ENCODE measurements around the gene C12orf76.
"Not testable (repeated sequence)": the region's sequence is repeated elsewhere in the genome, so short reads cannot be mapped to it uniquely, and the experiment has no call there.

C12orf76 gene

DNA sequence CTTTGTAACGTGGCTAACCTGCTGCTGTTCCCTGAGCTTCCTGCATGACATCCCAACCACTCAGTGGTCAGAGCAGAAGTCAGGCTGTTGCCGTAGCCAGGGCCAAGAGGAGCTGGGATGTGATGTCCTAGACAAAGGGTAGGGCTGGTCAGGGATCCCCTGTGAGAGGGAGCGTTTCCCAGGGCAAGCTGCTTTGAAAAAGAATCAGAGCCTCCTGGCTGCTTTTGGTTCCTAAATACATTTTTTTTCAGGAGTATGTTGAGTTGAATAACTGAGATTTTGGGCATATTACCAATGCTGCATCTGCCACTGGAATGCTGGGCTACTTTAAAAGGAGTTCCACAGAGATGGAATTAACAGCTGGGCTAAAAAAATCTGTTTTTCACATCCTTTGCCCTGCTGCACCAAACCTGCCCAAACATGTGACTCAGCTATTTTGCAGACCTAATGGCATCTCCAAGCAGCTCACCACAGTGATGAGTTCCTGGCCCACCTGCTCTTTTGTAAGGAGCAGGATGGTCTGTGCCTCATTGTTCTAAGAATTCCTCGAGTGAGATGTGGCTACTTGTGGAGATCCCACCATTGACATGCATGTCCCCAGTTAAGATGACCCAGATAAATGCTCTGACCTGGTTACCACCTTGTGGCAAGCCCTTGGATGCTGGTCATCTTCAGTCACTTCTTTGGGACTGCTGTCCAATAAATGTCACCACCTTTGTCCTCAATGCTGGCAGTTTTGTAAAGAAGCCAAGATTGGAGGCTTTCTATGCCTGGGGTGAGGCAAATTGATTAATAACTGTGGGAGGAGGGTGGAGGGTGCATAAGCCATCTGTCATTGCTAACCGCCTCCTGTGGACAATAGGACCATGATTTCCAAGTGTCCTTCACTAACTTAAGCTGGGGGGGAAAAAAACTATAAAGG is 25.0 kb downstream of the C12orf76 start:
- DNase-seq (ENCODE audit: low spot score) = peak; percentile 65

DNA sequence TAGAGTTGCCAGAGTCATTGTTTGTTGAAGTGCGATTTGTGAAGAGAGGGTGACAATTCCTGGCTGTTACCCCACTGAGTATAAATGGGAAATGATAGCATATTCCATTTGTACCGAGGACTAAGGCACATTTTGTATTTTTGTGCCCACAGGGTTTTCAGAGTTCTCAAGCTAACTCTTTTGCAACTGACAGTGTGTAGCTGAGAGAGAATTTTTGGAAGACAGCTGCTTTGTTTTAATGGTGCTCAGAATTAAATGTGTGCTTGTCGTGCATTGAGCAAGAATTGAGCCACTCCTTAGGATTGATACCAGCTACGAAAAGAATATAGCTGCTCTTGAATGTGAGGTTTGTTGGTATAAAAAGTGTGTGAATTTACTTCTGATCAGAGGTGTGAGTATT is 27.4 kb downstream of the C12orf76 start:
- DNase-seq (ENCODE audit: low spot score) = no peak

DNA sequence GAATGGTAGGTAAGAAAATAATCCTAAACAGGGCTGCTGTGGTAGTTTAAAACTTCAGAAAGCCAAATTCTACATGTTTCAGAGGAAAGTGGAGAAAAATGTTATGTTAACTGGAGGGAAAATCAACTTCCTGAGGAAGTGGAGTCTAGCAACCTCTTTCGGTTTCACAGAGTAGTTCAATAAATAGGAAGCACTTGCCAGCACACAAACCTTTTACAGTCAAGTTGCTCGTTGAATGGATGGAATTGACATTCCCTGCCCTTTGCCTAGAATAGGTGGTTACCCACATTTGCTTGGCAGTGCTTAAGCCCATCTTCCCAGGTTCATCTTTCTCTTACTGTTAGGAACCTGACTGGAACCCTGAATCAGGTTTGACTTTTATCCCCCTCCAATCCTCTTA is 33.2 kb downstream of the C12orf76 start:
- DNase-seq (ENCODE audit: low spot score) = no peak

DNA sequence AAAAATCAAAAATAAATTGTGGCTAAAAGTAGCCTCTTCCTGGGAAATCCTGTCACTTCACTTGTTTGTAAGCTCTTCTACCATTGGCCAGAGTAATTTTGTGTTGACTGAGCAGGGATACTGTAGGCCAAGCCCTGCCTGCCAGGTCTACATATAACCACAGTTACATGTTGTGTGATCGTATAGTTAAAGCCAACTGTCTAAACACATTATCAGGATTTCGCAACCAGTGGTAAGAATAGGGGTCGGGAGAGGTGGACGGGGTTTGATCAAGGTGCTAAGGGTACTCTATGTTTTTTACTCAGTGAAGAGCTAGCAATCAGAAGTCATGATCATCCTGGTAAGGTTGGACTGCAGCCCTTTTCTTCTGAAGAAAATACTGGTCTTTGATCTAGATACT is 35.7 kb downstream of the C12orf76 start:
- no peak for DNase-seq (ENCODE audit: low spot score)

DNA sequence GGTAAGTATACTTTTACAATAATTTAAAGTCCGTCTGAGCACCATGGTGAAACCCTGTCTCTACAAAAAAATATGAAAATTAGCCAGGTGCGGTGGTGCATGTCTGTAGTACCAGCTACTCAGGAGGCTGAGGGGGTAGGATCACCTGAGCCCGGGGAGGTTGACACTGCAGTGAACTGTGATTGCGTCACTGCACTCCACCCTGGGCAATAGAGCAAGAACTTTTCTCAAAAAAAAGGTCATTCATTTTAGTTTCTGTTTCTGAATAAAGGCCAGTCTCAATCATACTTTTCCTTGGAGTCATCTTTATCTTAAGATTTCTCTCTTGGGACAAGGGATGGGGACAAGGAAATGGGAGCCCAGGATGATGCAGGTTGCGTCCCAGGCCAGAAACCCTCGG is 36.2 kb downstream of the C12orf76 start:
- no peak for DNase-seq (ENCODE audit: low spot score)

DNA sequence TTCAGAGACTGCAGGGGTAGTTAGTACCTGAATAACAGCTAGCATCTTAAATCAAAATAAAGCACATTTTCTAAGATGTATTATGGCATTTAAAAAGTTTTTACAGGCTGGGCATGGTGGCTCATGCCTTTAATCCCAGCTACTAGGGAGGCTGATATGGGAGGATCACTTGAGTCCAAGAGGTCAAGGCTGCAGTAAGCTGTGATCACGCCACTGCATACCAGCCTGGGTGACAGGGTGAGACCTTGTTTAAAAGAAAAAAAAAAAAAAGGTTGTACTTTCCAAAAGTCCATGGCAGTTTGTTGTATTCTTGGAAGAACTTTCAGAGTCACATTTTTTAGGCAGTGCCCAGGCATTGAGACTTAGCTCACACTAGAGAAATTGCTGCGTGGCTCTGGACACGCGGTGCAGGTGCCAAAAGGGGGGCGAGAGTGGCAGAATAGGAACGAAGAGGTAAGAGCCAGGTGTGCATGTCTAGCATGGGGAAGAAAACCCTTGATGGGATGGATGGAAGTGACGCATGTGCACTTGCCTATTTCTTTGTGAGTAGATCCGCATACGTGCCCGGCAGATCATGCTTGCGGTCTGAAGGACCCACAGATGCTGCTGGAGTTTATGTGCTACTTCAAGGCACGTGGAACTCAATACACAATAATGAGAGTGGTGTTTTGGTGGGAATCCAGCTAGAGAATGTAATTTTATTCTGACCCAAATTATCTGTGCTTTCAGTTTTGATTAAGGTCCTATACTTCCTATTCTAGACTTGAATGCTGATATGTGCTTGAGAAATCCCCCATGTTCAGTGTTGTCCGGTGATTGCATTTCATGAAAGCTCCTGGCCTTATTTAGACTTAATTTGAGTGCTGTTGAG is 37.2 kb downstream of the C12orf76 start:
- no peak for DNase-seq (ENCODE audit: low spot score)

DNA sequence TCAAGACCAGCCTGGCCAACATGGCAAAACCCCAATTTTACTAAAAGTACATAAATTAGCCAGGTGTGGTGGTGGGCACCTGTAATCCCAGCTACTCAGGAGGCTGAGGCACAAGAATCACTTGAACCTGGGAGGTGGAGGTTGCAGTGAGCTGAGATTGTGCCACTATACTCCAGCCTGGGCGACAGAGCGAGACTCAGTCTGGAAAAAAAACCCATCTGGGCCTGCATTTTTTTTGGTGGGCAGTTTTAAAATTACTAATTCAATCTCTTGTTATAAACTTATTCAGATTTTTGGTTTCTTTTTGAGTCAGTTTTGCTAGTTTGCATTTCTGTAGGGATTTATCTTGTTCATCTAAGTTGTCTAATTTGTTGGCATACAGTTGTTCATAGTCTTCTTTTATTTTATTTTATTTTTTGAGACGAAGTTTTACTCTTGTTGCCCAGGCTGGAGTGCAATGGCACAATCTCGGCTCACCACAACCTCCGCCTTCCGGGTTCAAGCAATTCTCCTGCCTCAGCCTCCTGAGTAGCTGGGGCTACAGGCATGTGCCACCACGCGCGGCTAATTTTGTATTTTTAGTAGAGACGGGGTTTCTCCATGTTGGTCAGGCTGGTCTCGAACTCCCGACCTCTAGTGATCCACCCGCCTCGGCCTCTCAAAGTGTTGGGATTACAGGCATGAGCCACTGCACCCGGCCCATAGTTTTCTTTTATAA is 39.5 kb downstream of the C12orf76 start:
- not testable (repeated sequence) for DNase-seq (ENCODE audit: low spot score)

DNA sequence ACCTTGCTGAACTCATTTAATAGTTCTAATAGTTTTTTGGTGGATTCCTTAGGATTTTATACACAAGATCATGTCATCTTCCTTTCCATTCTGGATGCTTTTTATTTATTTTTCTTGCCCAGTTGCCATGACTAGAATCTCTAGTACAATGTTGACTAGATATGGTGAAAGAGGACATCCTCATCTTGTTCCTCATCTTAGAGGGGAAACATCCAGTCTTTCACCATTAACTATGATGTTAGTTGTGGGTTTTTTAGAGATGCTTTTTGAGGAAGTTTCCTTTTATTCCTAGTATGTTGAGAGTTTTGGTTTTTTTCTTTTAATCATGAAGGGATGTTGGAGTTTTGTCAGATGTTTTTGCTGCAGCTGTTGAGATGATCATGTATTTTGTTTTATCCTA is 40.4 kb downstream of the C12orf76 start:
- DNase-seq (ENCODE audit: low spot score) = no peak

DNA sequence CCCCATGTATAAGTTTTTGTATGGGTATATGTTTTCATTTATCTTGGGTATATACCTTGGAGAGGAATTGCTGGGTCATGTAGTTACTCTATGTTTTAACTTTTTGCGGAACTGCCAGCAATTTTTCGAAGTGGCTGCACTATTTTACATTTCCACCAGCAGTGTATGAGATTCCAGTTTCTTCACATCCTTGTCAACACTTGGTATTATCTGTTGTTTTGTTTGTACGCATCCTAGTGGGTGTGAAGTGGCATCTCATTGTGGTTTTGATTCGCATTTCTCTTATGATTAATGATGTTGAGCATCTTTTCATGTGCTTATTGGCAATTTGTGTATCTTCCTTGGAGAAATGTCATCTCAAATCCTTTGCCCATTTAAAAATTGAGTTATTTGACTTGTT is 42.2 kb downstream of the C12orf76 start:
- DNase-seq (ENCODE audit: low spot score) = no peak

DNA sequence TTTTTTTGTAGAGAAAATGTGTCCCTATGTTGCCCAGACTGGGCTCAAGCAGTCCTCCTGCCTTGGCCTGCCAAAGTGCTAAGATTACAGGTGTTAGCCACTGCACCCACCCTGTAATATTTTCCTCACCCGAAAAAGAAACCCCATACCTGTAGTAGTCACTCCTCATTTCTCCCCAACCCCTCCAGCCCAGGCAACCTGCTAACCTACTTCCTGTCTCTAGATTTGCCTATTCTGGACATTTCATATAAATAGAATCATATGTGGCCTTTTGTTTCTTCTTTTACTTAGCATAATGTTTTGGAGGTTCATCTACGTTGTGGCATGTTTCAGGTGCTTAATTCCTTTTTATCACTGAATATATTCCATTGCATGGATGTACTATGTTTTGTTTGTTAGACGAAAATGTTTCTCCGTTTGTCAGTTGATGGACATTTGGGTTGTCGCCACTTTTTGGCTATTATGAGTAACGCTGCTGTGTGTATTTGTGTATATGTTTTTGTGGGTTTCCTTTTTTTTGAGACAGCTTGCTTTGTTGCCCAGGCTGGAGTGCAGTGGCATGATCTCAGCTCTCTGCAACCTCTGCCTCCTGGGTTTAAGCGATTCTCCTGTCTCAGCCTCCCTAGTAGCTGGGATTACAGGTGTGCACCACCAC is 42.9 kb downstream of the C12orf76 start:
- no peak for DNase-seq (ENCODE audit: low spot score)

DNA sequence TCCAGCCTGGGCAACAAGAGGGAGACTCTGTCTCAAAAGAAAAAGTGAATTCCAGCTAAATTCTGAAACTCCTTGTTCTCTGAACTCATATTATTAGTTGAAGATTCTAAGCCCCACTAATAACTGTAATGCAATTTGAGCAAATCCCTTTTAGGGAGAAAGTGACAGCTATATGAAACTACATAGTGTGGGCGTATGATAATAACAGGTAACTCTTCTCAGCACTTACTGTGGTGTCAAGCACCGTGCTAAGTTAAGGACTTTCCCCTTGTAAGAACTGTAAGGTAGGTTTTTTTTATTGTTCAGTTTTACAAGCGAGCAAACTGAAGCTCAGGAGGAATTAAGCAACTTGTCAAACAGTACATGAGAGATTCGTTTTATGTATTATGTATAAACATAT is 43.7 kb downstream of the C12orf76 start:
- no peak for DNase-seq (ENCODE audit: low spot score)

DNA sequence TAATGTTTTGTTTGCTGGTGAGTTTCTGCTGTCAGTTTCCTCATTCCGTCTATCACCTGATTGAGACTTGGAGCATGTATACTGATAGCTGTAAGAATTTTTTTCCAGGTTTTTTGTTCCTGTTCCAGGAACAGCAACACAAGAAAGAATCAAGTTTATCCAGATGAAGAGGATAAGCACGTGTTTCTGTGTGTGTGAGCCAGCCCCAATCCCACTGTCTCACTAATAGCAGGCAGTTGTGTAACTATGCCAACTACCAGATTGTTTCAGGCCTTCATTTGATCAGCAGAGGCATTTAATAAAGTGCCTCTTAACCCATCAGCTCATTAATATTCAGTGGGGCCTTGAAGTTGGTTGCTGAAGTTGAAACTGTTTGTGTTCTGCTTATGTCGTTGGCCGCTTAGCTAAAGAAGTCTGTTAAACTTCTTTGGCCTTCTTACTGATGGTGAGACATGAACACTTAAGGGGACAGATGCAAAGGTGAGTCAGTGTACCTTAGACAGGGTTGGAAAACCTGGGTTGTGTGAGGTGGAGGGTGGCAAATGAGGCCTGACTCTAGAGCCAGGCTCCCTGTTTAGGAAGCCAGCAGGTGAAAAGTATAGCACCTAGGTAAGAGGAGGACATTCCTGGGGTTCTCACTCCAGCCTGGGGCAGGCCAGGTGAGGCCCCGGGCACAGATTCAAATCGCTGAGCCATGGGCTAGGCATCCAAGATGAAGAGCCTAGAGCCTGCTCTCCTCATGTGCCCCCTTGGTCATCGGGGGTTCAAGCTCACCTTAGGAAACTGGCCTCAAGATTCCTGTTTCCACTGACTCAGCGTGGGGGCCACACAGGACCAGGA is 45.4 kb downstream of the C12orf76 start:
- DNase-seq (ENCODE audit: low spot score) = peak; percentile 41

DNA sequence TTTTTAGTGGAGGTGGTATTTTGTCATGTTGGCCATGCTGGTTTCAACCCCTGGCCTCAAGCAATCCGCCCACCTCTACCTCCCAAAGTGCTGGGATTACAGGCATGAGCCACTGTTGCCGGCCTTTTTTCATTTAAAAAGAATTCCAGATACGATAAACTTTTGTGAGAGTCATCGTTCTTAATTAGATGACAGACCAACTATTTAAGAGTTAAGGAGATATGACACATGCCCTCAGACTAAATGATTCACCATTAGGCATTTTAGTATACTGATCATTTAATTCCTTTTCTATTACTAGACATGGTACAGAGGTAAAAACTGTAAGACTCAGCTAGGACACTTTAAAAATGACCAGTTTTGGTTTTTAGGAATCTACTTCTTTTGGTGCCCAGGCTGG is 46.7 kb downstream of the C12orf76 start:
- DNase-seq (ENCODE audit: low spot score) = peak; percentile 61

DNA sequence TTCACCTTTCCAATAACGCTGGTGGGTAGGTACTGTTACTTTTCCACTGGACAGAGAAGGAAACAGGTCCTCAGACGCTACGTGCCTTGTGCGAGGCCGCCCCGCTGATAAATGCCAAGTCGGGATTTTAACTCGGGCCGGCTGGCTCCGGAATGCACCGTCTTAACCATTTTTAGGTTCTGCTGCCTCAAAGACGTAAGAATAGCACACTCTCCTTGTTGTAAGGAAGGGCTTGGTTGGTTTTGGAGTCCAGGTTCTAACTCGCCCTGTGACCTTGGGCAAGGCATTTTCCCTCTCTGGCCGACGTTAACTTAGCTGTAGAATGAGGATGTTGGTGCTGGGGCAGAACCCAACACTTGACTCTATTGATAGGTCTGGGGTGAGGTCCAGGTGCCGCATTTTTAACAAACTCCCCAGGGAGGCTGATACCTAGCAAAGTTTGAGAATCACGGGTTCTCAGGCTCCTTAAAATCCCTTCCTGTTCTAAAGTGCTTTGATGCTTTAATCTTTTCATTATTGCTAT is 48.3 kb downstream of the C12orf76 start:
- DNase-seq (ENCODE audit: low spot score) = peak; percentile 43

DNA sequence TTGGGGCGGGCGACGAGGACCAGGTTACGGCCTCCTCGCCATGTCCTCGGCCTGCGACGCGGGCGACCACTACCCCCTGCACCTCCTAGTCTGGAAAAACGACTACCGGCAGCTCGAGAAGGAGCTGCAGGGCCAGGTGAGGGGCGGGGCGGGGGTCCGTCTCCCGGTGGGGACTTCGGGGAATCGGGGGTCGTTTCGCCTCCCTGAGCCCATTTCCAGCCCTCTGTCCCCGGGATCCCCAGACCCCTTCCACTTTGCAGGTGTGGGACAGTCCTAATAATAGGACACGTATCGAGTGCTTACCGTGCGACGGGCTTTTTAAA is 48.7 kb downstream of the C12orf76 start:
- no peak for DNase-seq (ENCODE audit: low spot score)

DNA sequence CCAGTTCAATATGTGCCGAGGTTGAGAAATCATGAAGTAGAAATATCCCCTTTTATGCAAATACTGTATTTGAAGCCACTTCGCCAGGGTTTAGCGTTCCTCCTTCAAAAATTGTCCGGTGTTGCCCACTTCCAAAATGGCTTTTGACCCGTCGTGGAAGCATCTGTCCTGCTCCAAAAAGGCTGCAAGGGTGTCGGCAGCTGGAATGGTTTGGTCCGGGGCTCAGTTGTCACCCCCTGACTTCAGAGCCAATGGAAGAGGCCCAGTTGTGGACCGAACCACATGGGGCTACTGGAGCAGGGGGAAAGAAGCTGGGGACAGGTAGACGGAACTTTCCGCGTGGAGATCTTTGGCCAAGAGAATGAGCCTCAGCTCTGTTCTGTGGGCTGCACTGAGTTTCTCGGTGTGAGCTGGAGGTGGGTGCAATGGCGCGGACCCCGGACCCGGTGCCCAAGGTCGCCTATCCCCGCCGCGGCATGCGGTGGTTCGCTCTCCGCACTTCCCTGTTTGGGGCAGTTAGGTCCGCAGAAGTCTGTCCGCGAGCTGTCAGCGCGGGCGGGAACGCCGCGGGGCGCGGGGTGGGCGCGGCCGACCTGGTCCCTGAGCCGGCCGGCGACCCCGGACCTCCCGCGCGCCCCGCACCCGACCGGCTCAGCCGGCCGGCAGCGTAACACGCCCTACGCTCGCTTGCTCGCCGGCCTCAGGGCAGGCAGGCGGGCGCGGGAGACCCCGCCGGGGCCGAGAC is 49.2 kb downstream of the C12orf76 start, which contains the start of gene ANKRD13A:
TSS of gene ANKRD13A (plus strand) at position 527 of the 745 bp plus-strand sequence. CDS start 259 bp downstream, outside the sequence.
- DNase-seq (ENCODE audit: low spot score) = peak; percentile 93

DNA sequence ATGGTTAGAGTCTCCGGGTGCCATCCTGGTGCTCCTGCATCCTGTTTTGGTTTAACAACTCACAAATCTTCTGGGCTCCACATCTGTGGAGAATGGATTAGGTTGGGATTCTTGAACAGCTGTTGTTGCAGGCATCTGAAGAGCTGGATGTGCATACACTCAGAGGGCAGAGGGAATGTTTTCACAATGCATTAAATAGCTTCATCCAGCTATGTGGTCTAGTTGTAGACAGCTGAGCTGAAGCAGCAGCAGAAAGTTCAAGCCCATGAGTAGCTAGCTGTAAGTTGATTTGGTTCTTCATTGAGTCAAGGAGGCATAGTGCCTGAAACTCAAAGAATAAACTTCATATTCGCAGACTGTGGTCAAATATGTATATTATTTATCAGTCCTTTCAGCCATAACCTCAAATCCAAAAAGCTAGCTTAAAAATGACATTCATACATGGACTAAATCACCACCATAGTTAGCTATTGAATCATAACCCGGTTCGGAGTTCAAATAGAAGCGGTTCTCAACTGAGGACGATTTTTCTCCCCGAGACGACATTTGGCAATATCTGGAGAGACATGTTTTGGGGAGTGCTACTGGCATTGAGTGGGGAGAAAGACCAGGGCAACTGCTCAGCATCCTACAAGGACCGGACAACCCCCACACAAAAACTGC is 50.0 kb downstream of the C12orf76 start:
- no peak for DNase-seq (ENCODE audit: low spot score)

DNA sequence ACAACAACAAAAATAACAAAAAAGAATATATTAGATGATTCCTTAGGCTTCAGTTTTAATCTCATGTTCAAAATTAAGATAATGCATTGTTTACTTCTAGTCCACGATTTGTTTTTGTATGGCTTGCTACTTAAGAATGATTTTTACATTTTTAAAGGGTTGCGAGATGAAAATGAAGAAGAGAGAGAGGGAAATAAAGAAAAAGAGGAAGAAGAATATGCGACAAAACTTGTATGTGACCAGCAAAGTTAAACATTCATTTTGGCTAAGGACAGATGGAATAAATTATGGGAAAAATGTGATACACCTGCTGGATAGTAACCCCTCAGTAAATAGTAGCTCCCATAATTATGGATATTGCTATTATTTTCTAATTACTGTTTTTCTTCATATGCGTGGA is 50.9 kb downstream of the C12orf76 start:
- no peak for DNase-seq (ENCODE audit: low spot score)

DNA sequence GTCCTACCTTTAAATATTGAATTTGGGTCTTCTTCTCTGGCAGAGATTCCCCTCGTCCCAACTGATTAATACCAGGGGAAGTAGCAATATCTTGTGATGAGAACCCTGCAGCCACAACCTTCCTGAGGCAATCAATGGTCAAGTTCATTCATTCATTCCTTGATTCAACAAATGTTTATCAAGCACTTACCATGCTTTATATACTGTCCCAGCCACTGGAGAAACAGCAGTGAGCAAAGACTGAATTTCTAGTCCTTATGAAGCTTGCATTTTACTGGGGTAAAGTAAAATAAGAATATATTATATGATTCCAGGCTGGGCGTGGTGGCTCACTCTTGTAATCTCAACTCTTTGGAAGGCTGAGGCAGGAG is 51.9 kb downstream of the C12orf76 start:
- DNase-seq (ENCODE audit: low spot score) = no peak
